K562 (cell line): ENCODE data around the gene CHD5. TPM values are rescaled to one million over a fixed set of nuclear protein-coding genes. Genes with fewer than 3 reads are reported as not detected.
A peak's percentile ranks its signal among the peaks of the same experiment; 100 is the strongest.
"Not testable (repeated sequence)": the region's sequence is repeated elsewhere in the genome, so short reads cannot be mapped to it uniquely, and the experiment has no call there.

ENCODE experiments used
- ATAC-seq: fragments of 200-7000 bp; cut with Tn5 transposase; 3 replicates; pipeline ENCODE4 v1.9.1; 2020; ENCODE audit warnings: moderate library complexity
- BruUV-seq: library from RNA; stranded (reverse); fragments of 400-500 nt; replicated peaks from 2 replicates; lab custom pipeline; 2021; lab: Mats Ljungman, UMichigan
- CTCF ChIA-PET: fragments of 300-600 bp; formaldehyde crosslinking; extraction: SDS; loops from one replicate; lab custom pipeline; 2021; ENCODE audit warnings: low intra/inter-chr PET ratio; lab: Yijun Ruan, JAX
- POLR2A ChIA-PET: fragments of 300-600, 350-650 bp; sonication (Branson Sonifier 250); formaldehyde crosslinking; extraction: SDS; loops from one replicate; lab custom pipeline; 2021; ENCODE audit warnings: antibody characterized with exemption, inconsistent platforms; lab: Yijun Ruan, JAX
- DNase-seq, 4 experiments: peaks; one replicate each; pipeline versions ENCODE4 v3.0.0 to v3.0.0-alpha.2; 2011 to 2018; ENCODE audit warnings: low spot score in 3 of 4, mixed read lengths in 3 of 4; ENCODE audit errors: extremely low read depth in 1 of 4
- FAIRE-seq: peaks from 2 replicates; lab custom pipeline; 2011; peaks lifted over from hg19 to GRCh38; lab: Jason Lieb, UNC
- H2AFZ ChIP-seq: 2 replicates; pipeline ENCODE4 v1.6.0; 2011; ENCODE audit warnings: low read depth, low read length, control low read depth, inconsistent platforms
- H3K27ac ChIP-seq: fragments of 200-600 bp; 3 replicates; pipeline ENCODE4 v1.8.0; 2011; ENCODE audit warnings: low read depth, mild to moderate bottlenecking, control low read depth, inconsistent platforms, low read length, moderate library complexity, mixed read lengths; ENCODE audit errors: extremely low read depth
- H3K27me3 ChIP-seq, 2 experiments: fragments of 300-600 bp in 1 of 2; 2 replicates in 1 of 2; 3 replicates in 1 of 2; pipeline versions ENCODE4 v1.6.0 to v1.8.0; 2011; ENCODE audit warnings: inconsistent platforms in 2 of 2, low read length in 2 of 2, mild to moderate bottlenecking in 1 of 2, mixed read lengths in 1 of 2, moderate library complexity in 1 of 2; ENCODE audit not compliant: control insufficient read depth in 2 of 2, insufficient read depth in 2 of 2
- H3K36me3 ChIP-seq: fragments of 300-600 bp; 3 replicates; pipeline ENCODE4 v1.8.0; 2011; ENCODE audit warnings: mild to moderate bottlenecking, low read length, inconsistent platforms; ENCODE audit not compliant: control insufficient read depth, insufficient read depth
- H3K4me1 ChIP-seq, 2 experiments: fragments of 200-600 bp in 1 of 2; replicated peaks in 1 of 2; 2 replicates in 1 of 2; 3 replicates in 1 of 2; pipeline versions ENCODE4 v1.5.1 to v1.8.0; 2011; ENCODE audit warnings: inconsistent platforms in 2 of 2, low read length in 2 of 2, mild to moderate bottlenecking in 1 of 2, mixed read lengths in 1 of 2, moderate library complexity in 1 of 2; ENCODE audit not compliant: control insufficient read depth in 2 of 2, insufficient read depth in 2 of 2
- H3K4me2 ChIP-seq: 2 replicates; pipeline ENCODE4 v1.6.1; 2011; ENCODE audit warnings: low read length, control low read depth, inconsistent platforms, mixed read lengths; ENCODE audit not compliant: insufficient read depth
- H3K4me3 ChIP-seq: fragments of 200-600 bp; sonication (generic), shearing (Covaris generic); 2 replicates; pipeline ENCODE4 v1.5.1; 2016; ENCODE audit warnings: control low read depth, inconsistent platforms
- H3K79me2 ChIP-seq: fragments of 200-600 bp; 3 replicates; pipeline ENCODE4 v1.8.0; 2011; ENCODE audit warnings: low read length, inconsistent platforms; ENCODE audit not compliant: control insufficient read depth, insufficient read depth
- H3K9ac ChIP-seq, 2 experiments: 2 replicates each; pipeline versions ENCODE4 v1.6.0 to v1.6.1; 2011; ENCODE audit warnings: low read depth in 2 of 2, low read length in 2 of 2, control low read depth in 1 of 2, inconsistent platforms in 1 of 2, mild to moderate bottlenecking in 1 of 2, mixed read lengths in 1 of 2; ENCODE audit not compliant: insufficient read depth in 1 of 2
- H3K9me1 ChIP-seq: one replicate; pipeline ENCODE4 v1.6.0; 2011; ENCODE audit warnings: inconsistent platforms, mild to moderate bottlenecking, low read length, moderate library complexity; ENCODE audit not compliant: control insufficient read depth, insufficient read depth
- H3K9me3 ChIP-seq: replicated peaks from 2 replicates; pipeline ENCODE4 v1.5.1; 2011; ENCODE audit warnings: low read depth, low read length, inconsistent platforms; ENCODE audit not compliant: control insufficient read depth, insufficient read depth
- H4K20me1 ChIP-seq: replicated peaks from 2 replicates; pipeline ENCODE4 v1.6.1; 2011; ENCODE audit warnings: low read length, inconsistent platforms, mixed read lengths; ENCODE audit not compliant: control insufficient read depth, insufficient read depth
- CEBPB ChIP-seq: fragments of 450-650 bp; IDR thresholded peaks from 2 replicates; pipeline ENCODE4 v1.6.1; 2016; ENCODE audit warnings: missing genetic modification characterization, missing compliant biosample characterization
- POLR2G ChIP-seq: fragments of 200-400 bp; formaldehyde crosslinking; IDR thresholded peaks from 2 replicates; pipeline ENCODE4 v1.6.1; 2017; ENCODE audit warnings: low read depth, mild to moderate bottlenecking, antibody characterized with exemption, low read length, moderate library complexity
- RERE ChIP-seq: sonication (generic); formaldehyde crosslinking; IDR thresholded peaks from 2 replicates; pipeline ENCODE4 v1.8.0; 2023; ENCODE audit warnings: missing genetic modification reagents, mild to moderate bottlenecking, borderline replicate concordance
- ZNF316 ChIP-seq: fragments of 450-650 bp; IDR thresholded peaks from 2 replicates; pipeline ENCODE4 v1.6.1; 2016
- WGBS: fragments of 100-300 bp; shearing (Covaris generic); methylation state at CpG from one replicate; pipeline ENCODE4 v1.1.6; 2016; ENCODE audit warnings: low coverage, mixed read lengths; ENCODE audit not compliant: insufficient coverage; ENCODE audit errors: missing lambda C conversion rate; 5-methylcytosine and 5-hydroxymethylcytosine counted together
- in situ Hi-C: fragments of 300-500 bp; cut with MboI; formaldehyde crosslinking; loops from 4 replicates; pipeline ENCODE4 v1.15.0; 2018; ENCODE audit warnings: inconsistent platforms, mixed read lengths
- intact Hi-C: fragments of 100-400 bp; cut with micrococcal nuclease; formaldehyde crosslinking; loops from 2 replicates; pipeline ENCODE4 v1.14.2; 2022
- polyA plus RNA-seq, 8 experiments: library from polyadenylated mRNA; depleted of rRNA in 4 of 8; stranded (reverse) in 5 of 8; unstranded in 3 of 8; fragments of >200 nt; fragmentation: Nextera tagmentation in 2 of 8; fragmentation: Illumina TruSeq in 1 of 8; extraction: Ambion mirVana in 2 of 8; extraction: Trizol in 1 of 8; gene quantifications; 2 replicates each; pipeline versions ENCODE4 v1.2.1 to v1.2.3, GENCODE V29; 2011 to 2014; ENCODE audit warnings: inconsistent platforms in 1 of 8, missing spikeins in 1 of 8
- total RNA-seq, 7 experiments: library from RNA; depleted of rRNA in 6 of 7; stranded (reverse); fragments of >200 nt in 6 of 7; fragmentation: Illumina TruSeq in 2 of 7; extraction: Trizol in 2 of 7; gene quantifications; 2 replicates each; pipeline versions ENCODE4 v1.2.1 to v1.2.3, GENCODE V29; 2011 to 2021; ENCODE audit warnings: low replicate concordance in 1 of 7

The CHD5 gene
- total and polyA plus RNA-seq, 9 of the 15 experiments (the other 6 are each of a cell fraction or from before 2014, with no cell fraction given), result 0.03 to 0.52 (median 0.11) TPM; not detected in 2

DNA sequence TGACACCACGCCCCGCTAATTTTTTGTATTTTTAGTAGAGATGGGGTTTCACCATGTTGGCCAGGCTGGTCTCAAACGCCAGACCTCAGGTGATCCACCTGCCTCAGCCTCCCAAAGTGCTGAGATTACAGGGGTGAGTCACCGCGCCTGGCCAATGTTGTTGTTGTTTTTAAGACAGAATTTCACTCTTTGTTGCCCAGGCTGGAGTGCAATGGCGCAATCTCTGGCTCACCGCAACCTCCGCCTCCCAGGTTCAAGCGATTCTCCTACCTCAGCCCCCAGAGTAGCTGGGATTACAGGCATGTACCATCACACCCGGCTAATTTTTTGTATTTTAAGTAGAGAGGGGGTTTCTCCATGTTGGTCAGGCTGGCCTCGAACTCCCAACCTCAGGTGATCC is 39.5 kb upstream of the CHD5 start:
- not testable (repeated sequence) for H3K4me2 ChIP-seq, FAIRE-seq, BruUV-seq

DNA sequence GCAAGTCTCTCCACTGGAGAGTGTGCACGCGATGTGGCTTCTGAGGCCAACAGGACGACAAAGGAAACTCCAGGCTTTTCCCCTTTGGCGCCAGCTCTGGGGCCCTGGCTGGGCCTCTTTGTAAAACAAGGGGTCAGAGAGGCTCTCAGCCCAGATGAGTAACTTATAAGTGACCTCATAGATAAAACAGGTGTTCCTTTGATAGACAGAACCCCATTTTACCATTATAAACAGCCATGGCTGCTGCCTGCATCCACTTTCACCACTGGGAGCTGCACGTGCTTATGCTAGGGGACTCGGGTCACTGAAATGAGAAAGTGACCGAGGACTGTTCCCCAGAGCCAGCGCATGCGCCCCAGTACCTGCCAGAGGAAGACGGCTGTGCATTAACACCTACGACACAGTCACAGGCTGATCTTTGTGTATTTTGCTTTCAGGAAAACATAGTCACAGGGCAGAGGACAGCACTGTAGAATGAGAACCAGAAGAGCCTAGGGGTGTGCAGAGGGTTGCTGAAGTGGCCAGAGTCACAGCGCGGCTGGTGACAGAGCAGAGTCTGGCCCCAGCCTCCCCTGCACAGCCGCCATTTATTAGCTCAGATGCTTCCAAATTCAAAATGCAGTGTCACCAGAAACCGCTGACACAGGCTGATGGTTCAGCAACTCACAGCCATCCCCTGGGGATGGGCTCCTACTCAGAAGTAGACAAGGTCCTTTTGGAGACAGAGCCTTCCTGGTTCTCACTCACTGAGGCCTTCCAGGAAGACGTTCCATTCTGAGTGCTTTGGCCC is 38.4 kb upstream of the CHD5 start:
- Histone ChIP-seq H3K4me3 (no peak overlapping the region), H3K4me2 (no peak overlapping the region), H3K27ac (no peak overlapping the region), H2AFZ (no peak overlapping the region), H3K9ac (peak overlapping the region in 1 of 2 experiments; percentile 59; a peak in 2 of 4 replicates), H3K9me1 (no peaks in the 10 kb centered on the region), H3K79me2 (no peaks in the 10 kb centered on the region), H3K4me1 (peaks cover 0 to 6% of the 10 kb centered on the region in 2 experiments; a peak in 2 of 5 replicates), H4K20me1 (no peaks in the 10 kb centered on the region), H3K27me3 (no peaks in the 10 kb centered on the region), H3K9me3 (no peaks in the 10 kb centered on the region), H3K36me3 (peaks cover 52% of the 10 kb centered on the region; the same call in 1 of the 3 replicates)
- no TSS peak for BruUV-seq
- no peak for DNase-seq
- FAIRE-seq, result no peak
- ChIA-PET POLR2A (interaction anchor here (0.9 to 2.8 kb wide), 7 partner anchors 8 to 20 kb away, joined by 3 to 9 read pairs (median 3); no protein-coding TSS in a partner anchor), CTCF (no interaction called here)
- in situ Hi-C loops, result no loop called here
- peak; percentile 34 for ATAC-seq
- WGBS, result 80% methylated on average over 16 of the region's 16 CpGs
- TF ChIP-seq ZNF316 (peak; percentile 38; the same call in 1 of the 2 replicates), RERE (CRISPR knock-in tag) (no peak)
- intact Hi-C loops, result no loop called here

More for the DNA sequence above, 39.5 kb upstream of the CHD5 start:
- H3K9ac ChIP-seq, in situ Hi-C loops, intact Hi-C loops, H3K27me3 ChIP-seq, H3K27ac ChIP-seq, H3K9me3 ChIP-seq, DNase-seq, H3K4me1 ChIP-seq, H3K4me3 ChIP-seq, H4K20me1 ChIP-seq, CTCF ChIA-PET, ATAC-seq, H3K9me1 ChIP-seq, H2AFZ ChIP-seq, H3K79me2 ChIP-seq: not testable (repeated sequence)
- TF ChIP-seq CEBPB (tag), result peak; percentile 30; the same call in 1 of the 2 replicates
- 0 out of 2 replicates have a peak, but pooled peaks have one; percentile 25 for TF ChIP-seq POLR2G
- WGBS, result 74% methylated on average over 11 of the region's 11 CpGs
- POLR2A ChIA-PET, result interaction anchor here (0.9 kb wide), 1 partner anchor 8 kb away, joined by 3 read pairs; no protein-coding TSS in a partner anchor
- peaks cover 57% of the 10 kb centered on the region; the same call in 2 of the 3 replicates for H3K36me3 ChIP-seq
